Osteoblast (primary cell): ENCODE measurements around the gene PEX6. TPM values are rescaled to one million over a fixed set of nuclear protein-coding genes. Genes with fewer than 3 reads are reported as not detected.
A peak's percentile ranks its signal among the peaks of the same experiment; 100 is the strongest.

Experiments
- DNase-seq: peaks from one replicate; pipeline ENCODE4 v3.0.0; 2011; ENCODE audit warnings: low spot score, mixed read lengths; ENCODE audit not compliant: insufficient read length; ENCODE audit errors: missing footprints
- H2AFZ ChIP-seq: 2 replicates; pipeline ENCODE4 v1.6.0; 2011; ENCODE audit warnings: mild to moderate bottlenecking, low read length
- H3K27ac ChIP-seq: 2 replicates; pipeline ENCODE4 v1.5.1; 2011; ENCODE audit warnings: mild to moderate bottlenecking, low read depth, low read length, moderate library complexity
- H3K27me3 ChIP-seq: 2 replicates; pipeline ENCODE4 v1.6.0; 2012; ENCODE audit warnings: mild to moderate bottlenecking, control low read depth, inconsistent platforms, low read length, moderate library complexity; ENCODE audit not compliant: insufficient read depth
- H3K36me3 ChIP-seq: 2 replicates; pipeline ENCODE4 v1.5.1; 2011; ENCODE audit warnings: mild to moderate bottlenecking, low read length, control low read depth, moderate library complexity; ENCODE audit not compliant: insufficient read depth
- H3K4me1 ChIP-seq: 2 replicates; pipeline ENCODE4 v1.5.1; 2011; ENCODE audit warnings: mild to moderate bottlenecking, low read length, control low read depth, moderate library complexity; ENCODE audit not compliant: insufficient read depth
- H3K4me2 ChIP-seq: 2 replicates; pipeline ENCODE4 v1.6.0; 2011; ENCODE audit warnings: mild to moderate bottlenecking, low read length; ENCODE audit not compliant: insufficient read depth
- H3K4me3 ChIP-seq: fragments of 200-600 bp; sonication (generic); 3 replicates; pipeline ENCODE4 v1.5.1; 2012; ENCODE audit warnings: mild to moderate bottlenecking, low read length, inconsistent platforms; ENCODE audit not compliant: insufficient read depth
- H3K79me2 ChIP-seq: 2 replicates; pipeline ENCODE4 v1.6.0; 2012; ENCODE audit warnings: mild to moderate bottlenecking, low read length, control low read depth, inconsistent platforms; ENCODE audit not compliant: insufficient read depth
- H3K9me3 ChIP-seq: 2 replicates; pipeline ENCODE4 v1.5.1; 2011; ENCODE audit warnings: low read depth, low read length, control low read depth
- H4K20me1 ChIP-seq: 2 replicates; pipeline ENCODE4 v1.6.0; 2012; ENCODE audit warnings: mild to moderate bottlenecking, low read length, control low read depth; ENCODE audit not compliant: insufficient read depth
- total RNA-seq: library from RNA; depleted of rRNA; stranded (reverse); fragments of >200 nt; gene quantifications from 2 replicates; pipeline ENCODE4 v1.2.3, GENCODE V29; 2012
- TF ChIP-seq, protein P1 (sequence below): IDR thresholded peaks from 2 replicates; pipeline ENCODE4 v1.5.1; 2011; ENCODE audit warnings: mild to moderate bottlenecking, low read depth, low read length, moderate library complexity; ENCODE audit errors: extremely low read depth

The PEX6 gene, protein sequence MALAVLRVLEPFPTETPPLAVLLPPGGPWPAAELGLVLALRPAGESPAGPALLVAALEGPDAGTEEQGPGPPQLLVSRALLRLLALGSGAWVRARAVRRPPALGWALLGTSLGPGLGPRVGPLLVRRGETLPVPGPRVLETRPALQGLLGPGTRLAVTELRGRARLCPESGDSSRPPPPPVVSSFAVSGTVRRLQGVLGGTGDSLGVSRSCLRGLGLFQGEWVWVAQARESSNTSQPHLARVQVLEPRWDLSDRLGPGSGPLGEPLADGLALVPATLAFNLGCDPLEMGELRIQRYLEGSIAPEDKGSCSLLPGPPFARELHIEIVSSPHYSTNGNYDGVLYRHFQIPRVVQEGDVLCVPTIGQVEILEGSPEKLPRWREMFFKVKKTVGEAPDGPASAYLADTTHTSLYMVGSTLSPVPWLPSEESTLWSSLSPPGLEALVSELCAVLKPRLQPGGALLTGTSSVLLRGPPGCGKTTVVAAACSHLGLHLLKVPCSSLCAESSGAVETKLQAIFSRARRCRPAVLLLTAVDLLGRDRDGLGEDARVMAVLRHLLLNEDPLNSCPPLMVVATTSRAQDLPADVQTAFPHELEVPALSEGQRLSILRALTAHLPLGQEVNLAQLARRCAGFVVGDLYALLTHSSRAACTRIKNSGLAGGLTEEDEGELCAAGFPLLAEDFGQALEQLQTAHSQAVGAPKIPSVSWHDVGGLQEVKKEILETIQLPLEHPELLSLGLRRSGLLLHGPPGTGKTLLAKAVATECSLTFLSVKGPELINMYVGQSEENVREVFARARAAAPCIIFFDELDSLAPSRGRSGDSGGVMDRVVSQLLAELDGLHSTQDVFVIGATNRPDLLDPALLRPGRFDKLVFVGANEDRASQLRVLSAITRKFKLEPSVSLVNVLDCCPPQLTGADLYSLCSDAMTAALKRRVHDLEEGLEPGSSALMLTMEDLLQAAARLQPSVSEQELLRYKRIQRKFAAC
- 15.3 and 23.5 TPM in 2 replicates for total RNA-seq

DNA sequence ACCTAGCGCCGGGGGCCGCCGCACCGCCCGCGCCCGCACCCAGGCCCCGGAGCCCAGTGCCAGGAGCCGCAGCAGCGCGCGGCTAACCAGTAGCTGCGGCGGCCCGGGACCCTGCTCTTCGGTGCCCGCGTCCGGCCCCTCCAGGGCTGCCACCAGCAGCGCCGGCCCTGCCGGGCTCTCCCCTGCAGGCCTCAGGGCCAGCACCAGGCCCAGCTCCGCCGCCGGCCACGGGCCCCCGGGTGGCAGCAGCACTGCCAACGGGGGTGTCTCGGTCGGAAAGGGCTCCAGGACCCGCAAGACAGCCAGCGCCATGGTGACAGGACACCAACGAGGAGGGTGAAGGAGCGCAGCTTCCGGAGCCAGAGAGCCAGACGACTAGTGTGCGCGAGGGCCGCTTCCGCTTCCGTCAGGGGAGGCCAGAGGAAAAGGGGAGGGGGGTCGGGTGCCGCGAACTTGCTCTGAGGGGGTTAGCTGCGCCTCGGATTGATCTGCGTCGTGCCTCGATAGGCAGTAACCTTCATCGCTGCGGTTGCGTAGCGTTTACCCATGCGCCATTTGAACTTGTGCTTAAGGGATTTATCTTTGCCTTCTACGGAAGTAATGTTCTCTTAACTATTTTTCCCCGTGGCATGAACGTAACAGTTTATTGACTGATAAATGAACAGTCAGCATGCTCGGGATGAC lies at the start of gene PEX6:
PEX6 (minus strand) TSS at position 343 of the 684 bp plus-strand sequence; CDS start at position 312, 31 bp downstream.
- peaks cover 20% of the 10 kb centered on the region for H3K4me1 ChIP-seq
- H3K27me3 ChIP-seq, result no peaks in the 10 kb centered on the region
- peaks cover 7% of the 10 kb centered on the region for H3K36me3 ChIP-seq
- peak within 1 kb of the TSS; percentile 92 for H3K4me3 ChIP-seq
- peak; percentile 96 for DNase-seq
- H3K79me2 ChIP-seq, result peaks cover 23% of the 10 kb centered on the region
- H3K9me3 ChIP-seq, result no peaks in the 10 kb centered on the region
- TF ChIP-seq, protein P1, sequence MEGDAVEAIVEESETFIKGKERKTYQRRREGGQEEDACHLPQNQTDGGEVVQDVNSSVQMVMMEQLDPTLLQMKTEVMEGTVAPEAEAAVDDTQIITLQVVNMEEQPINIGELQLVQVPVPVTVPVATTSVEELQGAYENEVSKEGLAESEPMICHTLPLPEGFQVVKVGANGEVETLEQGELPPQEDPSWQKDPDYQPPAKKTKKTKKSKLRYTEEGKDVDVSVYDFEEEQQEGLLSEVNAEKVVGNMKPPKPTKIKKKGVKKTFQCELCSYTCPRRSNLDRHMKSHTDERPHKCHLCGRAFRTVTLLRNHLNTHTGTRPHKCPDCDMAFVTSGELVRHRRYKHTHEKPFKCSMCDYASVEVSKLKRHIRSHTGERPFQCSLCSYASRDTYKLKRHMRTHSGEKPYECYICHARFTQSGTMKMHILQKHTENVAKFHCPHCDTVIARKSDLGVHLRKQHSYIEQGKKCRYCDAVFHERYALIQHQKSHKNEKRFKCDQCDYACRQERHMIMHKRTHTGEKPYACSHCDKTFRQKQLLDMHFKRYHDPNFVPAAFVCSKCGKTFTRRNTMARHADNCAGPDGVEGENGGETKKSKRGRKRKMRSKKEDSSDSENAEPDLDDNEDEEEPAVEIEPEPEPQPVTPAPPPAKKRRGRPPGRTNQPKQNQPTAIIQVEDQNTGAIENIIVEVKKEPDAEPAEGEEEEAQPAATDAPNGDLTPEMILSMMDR, result no peak
- peak within 1 kb of the TSS; percentile 93 for H2AFZ ChIP-seq
- peak within 1 kb of the TSS; percentile 94 for H3K4me2 ChIP-seq
- peak within 1 kb of the TSS; percentile 68 for H3K27ac ChIP-seq
- no peaks in the 10 kb centered on the region for H4K20me1 ChIP-seq

DNA sequence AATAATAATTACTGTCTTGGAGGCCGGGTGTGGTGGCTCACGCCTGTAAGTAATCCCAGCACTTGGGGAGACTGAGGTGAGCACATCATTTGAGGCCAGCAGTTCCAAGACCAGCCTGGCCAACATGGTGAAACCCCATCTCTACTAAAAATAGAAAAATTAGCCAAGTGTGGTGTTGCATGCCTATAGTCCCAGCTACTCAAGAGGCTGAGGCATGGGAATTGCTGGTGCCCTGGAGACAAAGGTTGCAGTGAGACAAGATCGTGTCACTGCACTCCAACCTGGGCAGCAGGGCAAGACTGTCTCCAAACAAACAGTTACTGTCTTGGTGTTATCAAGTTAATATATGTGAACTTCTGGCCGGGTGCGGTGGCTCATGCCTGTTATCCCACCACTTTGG lies 47.4 kb upstream of the PEX6 start:
- Histone ChIP-seq H3K36me3 (peaks cover 58% of the 10 kb centered on the region), H4K20me1 (peaks cover 20% of the 10 kb centered on the region), H3K4me2 (no peak overlapping the region), H3K79me2 (peaks cover 36% of the 10 kb centered on the region), H3K4me3 (no peak overlapping the region), H3K27ac (no peak overlapping the region), H2AFZ (no peak overlapping the region), H3K4me1 (peaks cover 7% of the 10 kb centered on the region), H3K9me3 (no peaks in the 10 kb centered on the region), H3K27me3 (no peaks in the 10 kb centered on the region)
- no peak for DNase-seq
- TF ChIP-seq, protein P1, result no peak

DNA sequence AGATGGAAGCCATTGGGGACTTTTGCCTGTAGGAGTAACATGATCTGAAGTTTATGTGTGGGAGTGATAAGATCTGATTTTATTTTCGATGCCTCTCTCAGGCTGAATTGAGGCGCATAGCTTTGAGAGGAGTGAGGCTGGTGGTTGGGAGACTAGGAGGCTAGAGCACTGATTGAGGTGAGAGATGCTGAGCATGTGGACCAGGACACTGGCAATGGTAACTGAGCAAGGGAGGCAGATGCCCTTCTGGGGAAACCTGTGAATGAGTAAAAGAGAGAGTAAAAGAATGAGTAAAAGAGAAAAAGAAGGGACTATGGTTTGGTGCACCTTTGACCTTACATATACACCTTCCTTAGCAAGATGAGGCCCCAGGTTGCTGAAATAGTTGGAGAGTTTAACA lies 45.5 kb upstream of the PEX6 start:
- Histone ChIP-seq H4K20me1 (peaks cover 20% of the 10 kb centered on the region), H3K27ac (no peak overlapping the region), H3K79me2 (peaks cover 47% of the 10 kb centered on the region), H3K4me2 (no peak overlapping the region), H3K36me3 (peaks cover 64% of the 10 kb centered on the region), H3K9me3 (no peaks in the 10 kb centered on the region), H3K27me3 (no peaks in the 10 kb centered on the region), H3K4me3 (no peak overlapping the region), H3K4me1 (peaks cover 17% of the 10 kb centered on the region), H2AFZ (no peak overlapping the region)
- DNase-seq, result no peak
- TF ChIP-seq, protein P1, result no peak
